Left lobe of liver (tissue), 2 donors: ENCODE data around the gene EGR4. TPM values are rescaled to one million over a fixed set of nuclear protein-coding genes. Genes with fewer than 3 reads are reported as not detected.

Experiments
- ATAC-seq: fragments of 200-7000 bp; cut with Tn5 transposase; one replicate; pipeline ENCODE4 v1.9.1; 2020; ENCODE audit warnings: mild to moderate bottlenecking, moderate library complexity
- DNase-seq: peaks from one replicate; pipeline ENCODE4 v3.0.0-alpha.2; 2020; ENCODE audit warnings: low spot score
- total RNA-seq: library from RNA; stranded (reverse); gene quantifications from one replicate; pipeline ENCODE4 v1.2.1, GENCODE V29; 2021
- donor health status: DM: no; HTN: no; CAD: no; lungs with moderate emphysema.
- donor health status: DM: no; HTN: yes; CAD: no.

Gene EGR4
- total RNA-seq, 1 donor from 2014 or later: not detected

GRCh38 chr2:73252238-73253027, 40.9 kb downstream of the EGR4 start:
- no peak for DNase-seq
- no peak for ATAC-seq

- ATAC-seq: no peak
These were observed 42.2 kb downstream of the EGR4 start for GRCh38 chr2:73250872-73251846.

GRCh38 chr2:73249636-73250035, 43.7 kb downstream of the EGR4 start:
- ATAC-seq: no peak

More at GRCh38 chr2:73250872-73251846, 42.2 kb downstream of the EGR4 start:
- no peak for DNase-seq

GRCh38 chr2:73246850-73247249, 46.5 kb downstream of the EGR4 start:
- no peak for ATAC-seq

More at GRCh38 chr2:73249636-73250035, 43.7 kb downstream of the EGR4 start:
- DNase-seq: no peak

GRCh38 chr2:73244580-73244979, 48.8 kb downstream of the EGR4 start:
- no peak for ATAC-seq
- DNase-seq: no peak

More at GRCh38 chr2:73246850-73247249, 46.5 kb downstream of the EGR4 start:
- no peak for DNase-seq

- ATAC-seq: no peak
- DNase-seq: no peak
These were observed 49.3 kb downstream of the EGR4 start for GRCh38 chr2:73243884-73244570.

Other genes starting within 250 kb of the EGR4 start
- gene SFXN5, start 221.8 kb downstream of the EGR4 start, total RNA-seq: 80.1 TPM
- gene RAB11FIP5, start 180.6 kb downstream of the EGR4 start, total RNA-seq: 6.0 TPM
- not detected for gene NOTO, start 91.0 kb downstream of the EGR4 start, total RNA-seq
- 6.0 TPM for gene SMYD5, start 79.3 kb downstream of the EGR4 start, total RNA-seq
- 24.4 TPM for gene PRADC1, start 60.3 kb downstream of the EGR4 start, total RNA-seq
- gene CCT7, start 59.2 kb downstream of the EGR4 start, total RNA-seq: 93.7 TPM
- gene FBXO41, start 9.1 kb downstream of the EGR4 start, total RNA-seq: 0.33 TPM
- gene ALMS1, start 92.3 kb upstream of the EGR4 start, total RNA-seq: 6.0 TPM